K562 (cell line): ENCODE measurements around the gene MDN1.

Experiments
- ARID3A ChIP-seq: IDR thresholded peaks from 2 replicates; pipeline ENCODE4 v1.6.1; 2012; ENCODE audit warnings: low read depth, low read length, improper control_type of control experiment, borderline replicate concordance
- CTCF ChIP-seq, 3 experiments: IDR thresholded peaks in 2 of 3; conservative IDR thresholded peaks in 1 of 3; 2 replicates each; pipeline ENCODE4 v1.5.1; 2011 to 2012; ENCODE audit warnings: low read length in 3 of 3, mild to moderate bottlenecking in 3 of 3, control low read depth in 2 of 3, improper control_type of control experiment in 1 of 3, inconsistent platforms in 1 of 3, low read depth in 1 of 3, mixed read lengths in 1 of 3, moderate library complexity in 1 of 3; ENCODE audit not compliant: insufficient read depth in 2 of 3
- E2F1 ChIP-seq: sonication (generic); formaldehyde crosslinking; IDR thresholded peaks from 2 replicates; pipeline ENCODE4 v1.8.1; 2023; ENCODE audit warnings: mild to moderate bottlenecking, missing genetic modification reagents, moderate library complexity
- ELK1 ChIP-seq: sonication (generic); formaldehyde crosslinking; IDR thresholded peaks from 2 replicates; pipeline ENCODE4 v1.8.1; 2022; ENCODE audit warnings: missing genetic modification reagents
- EZH2 ChIP-seq: IDR thresholded peaks from 2 replicates; pipeline ENCODE4 v1.6.1; 2012; ENCODE audit warnings: low read depth, mild to moderate bottlenecking, inconsistent platforms, low read length, borderline replicate concordance
- GTF2A2 ChIP-seq: IDR thresholded peaks from 2 replicates; pipeline ENCODE4 v1.6.1; 2016; ENCODE audit warnings: mild to moderate bottlenecking, missing genetic modification characterization, missing compliant biosample characterization
- PHF20 ChIP-seq: fragments of 450-650 bp; IDR thresholded peaks from 2 replicates; pipeline ENCODE4 v1.6.1; 2018; ENCODE audit not compliant: partially characterized antibody
- POLR2A ChIP-seq: fragments of 450-650 bp; conservative IDR thresholded peaks from 2 replicates; pipeline ENCODE4 v1.6.1; 2016
- POLR2AphosphoS5 ChIP-seq: IDR thresholded peaks from 2 replicates; pipeline ENCODE4 v1.6.1; 2011; ENCODE audit warnings: mild to moderate bottlenecking, low read depth, low read length, moderate library complexity; ENCODE audit not compliant: control insufficient read depth, insufficient read depth
- RAD21 ChIP-seq, 2 experiments: fragments of 250-450 bp in 1 of 2; fragments of 450-650 bp in 1 of 2; sonication (Bioruptor Pico) in 1 of 2; formaldehyde crosslinking in 1 of 2; IDR thresholded peaks in 1 of 2; conservative IDR thresholded peaks in 1 of 2; 2 replicates each; pipeline versions ENCODE4 v1.4.0 to v1.8.0; 2020 to 2022; ENCODE audit warnings: mild to moderate bottlenecking in 2 of 2, moderate library complexity in 1 of 2
- RBBP5 ChIP-seq: fragments of 200-600 bp; sonication (generic); IDR thresholded peaks from 2 replicates; pipeline ENCODE4 v1.6.1; 2012; ENCODE audit warnings: borderline replicate concordance, mild to moderate bottlenecking, low read length, control low read depth, inconsistent platforms; ENCODE audit not compliant: insufficient read depth, poor library complexity, severe bottlenecking

- no peak for TF ChIP-seq RAD21 (CRISPR knock-in tag; conservative IDR thresholded peaks at IDR 0.05 in 1 of 2, IDR thresholded peaks at IDR 0.05 in 1 of 2)
- TF ChIP-seq EZH2, result no peak
- no peak for TF ChIP-seq RBBP5
- TF ChIP-seq E2F1 (CRISPR knock-in tag), result no peak
- TF ChIP-seq POLR2A, result no peak
- TF ChIP-seq GTF2A2, result no peak
- no peak for TF ChIP-seq ARID3A
- no peak for TF ChIP-seq PHF20
- no peak for TF ChIP-seq CTCF (IDR thresholded peaks at IDR 0.05 in 2 of 3, conservative IDR thresholded peaks at IDR 0.05 in 1 of 3; ENCODE audit: insufficient read depth in 2 of 3, low read depth in 1 of 3, low read length in 3 of 3)
- TF ChIP-seq POLR2AphosphoS5, result no peak
- TF ChIP-seq ELK1 (CRISPR knock-in tag), result no peak
Measured at GRCh38 chr6:89805814-89806371, 13.7 kb downstream of the MDN1 start.
